ENCODE measurements around the gene SNED1.

DNA sequence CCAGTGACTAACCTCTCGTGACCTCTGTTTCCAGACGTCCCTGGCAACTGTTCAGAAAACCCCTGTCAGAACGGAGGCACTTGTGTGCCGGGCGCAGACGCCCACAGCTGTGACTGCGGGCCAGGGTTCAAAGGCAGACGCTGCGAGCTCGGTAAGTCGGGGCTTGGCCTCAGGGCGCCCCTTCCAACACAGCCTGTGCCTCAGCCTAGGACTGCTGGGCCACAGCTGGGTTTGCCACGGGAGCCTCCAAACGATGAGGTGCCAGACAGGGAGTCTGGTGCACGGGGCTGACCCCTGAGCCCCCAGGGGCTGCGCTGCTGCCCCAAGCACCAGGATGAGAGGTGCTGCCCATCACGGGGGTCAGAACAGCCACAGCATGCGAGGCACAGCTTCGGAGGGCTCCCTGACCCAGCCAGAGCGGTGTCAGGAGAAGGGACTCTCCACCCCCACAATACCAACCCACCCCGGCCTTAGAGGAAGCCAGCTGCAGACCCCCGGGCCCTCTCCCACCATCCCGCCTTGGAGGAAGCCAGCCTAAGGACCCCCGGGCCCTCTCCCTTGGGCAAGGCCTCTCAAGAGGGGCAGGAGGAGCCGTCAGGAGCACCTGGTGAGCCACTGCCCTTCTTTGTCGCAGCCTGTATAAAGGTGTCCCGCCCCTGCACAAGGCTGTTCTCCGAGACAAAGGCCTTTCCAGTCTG lies 83.4 kb downstream of the SNED1 start:
- TF ChIP-seq, protein P1, sequence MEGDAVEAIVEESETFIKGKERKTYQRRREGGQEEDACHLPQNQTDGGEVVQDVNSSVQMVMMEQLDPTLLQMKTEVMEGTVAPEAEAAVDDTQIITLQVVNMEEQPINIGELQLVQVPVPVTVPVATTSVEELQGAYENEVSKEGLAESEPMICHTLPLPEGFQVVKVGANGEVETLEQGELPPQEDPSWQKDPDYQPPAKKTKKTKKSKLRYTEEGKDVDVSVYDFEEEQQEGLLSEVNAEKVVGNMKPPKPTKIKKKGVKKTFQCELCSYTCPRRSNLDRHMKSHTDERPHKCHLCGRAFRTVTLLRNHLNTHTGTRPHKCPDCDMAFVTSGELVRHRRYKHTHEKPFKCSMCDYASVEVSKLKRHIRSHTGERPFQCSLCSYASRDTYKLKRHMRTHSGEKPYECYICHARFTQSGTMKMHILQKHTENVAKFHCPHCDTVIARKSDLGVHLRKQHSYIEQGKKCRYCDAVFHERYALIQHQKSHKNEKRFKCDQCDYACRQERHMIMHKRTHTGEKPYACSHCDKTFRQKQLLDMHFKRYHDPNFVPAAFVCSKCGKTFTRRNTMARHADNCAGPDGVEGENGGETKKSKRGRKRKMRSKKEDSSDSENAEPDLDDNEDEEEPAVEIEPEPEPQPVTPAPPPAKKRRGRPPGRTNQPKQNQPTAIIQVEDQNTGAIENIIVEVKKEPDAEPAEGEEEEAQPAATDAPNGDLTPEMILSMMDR (IDR thresholded peaks at IDR 0.05; ENCODE audit: poor library complexity, severe bottlenecking): no peak
- TF ChIP-seq RAD21 (conservative IDR thresholded peaks at IDR 0.05): no peak
- TF ChIP-seq EZH2 (IDR thresholded peaks at IDR 0.05; ENCODE audit: borderline replicate concordance, insufficient read depth, low read length, poor library complexity, severe bottlenecking): no peak
- no peak for TF ChIP-seq POLR2AphosphoS5 (IDR thresholded peaks at IDR 0.05)
- TF ChIP-seq TAF1 (IDR thresholded peaks at IDR 0.05; ENCODE audit: low read depth): no peak
- TF ChIP-seq, protein P2, sequence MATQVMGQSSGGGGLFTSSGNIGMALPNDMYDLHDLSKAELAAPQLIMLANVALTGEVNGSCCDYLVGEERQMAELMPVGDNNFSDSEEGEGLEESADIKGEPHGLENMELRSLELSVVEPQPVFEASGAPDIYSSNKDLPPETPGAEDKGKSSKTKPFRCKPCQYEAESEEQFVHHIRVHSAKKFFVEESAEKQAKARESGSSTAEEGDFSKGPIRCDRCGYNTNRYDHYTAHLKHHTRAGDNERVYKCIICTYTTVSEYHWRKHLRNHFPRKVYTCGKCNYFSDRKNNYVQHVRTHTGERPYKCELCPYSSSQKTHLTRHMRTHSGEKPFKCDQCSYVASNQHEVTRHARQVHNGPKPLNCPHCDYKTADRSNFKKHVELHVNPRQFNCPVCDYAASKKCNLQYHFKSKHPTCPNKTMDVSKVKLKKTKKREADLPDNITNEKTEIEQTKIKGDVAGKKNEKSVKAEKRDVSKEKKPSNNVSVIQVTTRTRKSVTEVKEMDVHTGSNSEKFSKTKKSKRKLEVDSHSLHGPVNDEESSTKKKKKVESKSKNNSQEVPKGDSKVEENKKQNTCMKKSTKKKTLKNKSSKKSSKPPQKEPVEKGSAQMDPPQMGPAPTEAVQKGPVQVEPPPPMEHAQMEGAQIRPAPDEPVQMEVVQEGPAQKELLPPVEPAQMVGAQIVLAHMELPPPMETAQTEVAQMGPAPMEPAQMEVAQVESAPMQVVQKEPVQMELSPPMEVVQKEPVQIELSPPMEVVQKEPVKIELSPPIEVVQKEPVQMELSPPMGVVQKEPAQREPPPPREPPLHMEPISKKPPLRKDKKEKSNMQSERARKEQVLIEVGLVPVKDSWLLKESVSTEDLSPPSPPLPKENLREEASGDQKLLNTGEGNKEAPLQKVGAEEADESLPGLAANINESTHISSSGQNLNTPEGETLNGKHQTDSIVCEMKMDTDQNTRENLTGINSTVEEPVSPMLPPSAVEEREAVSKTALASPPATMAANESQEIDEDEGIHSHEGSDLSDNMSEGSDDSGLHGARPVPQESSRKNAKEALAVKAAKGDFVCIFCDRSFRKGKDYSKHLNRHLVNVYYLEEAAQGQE (IDR thresholded peaks at IDR 0.05; ENCODE audit: borderline replicate concordance): no peak
- no peak for TF ChIP-seq MXI1 (conservative IDR thresholded peaks at IDR 0.05; ENCODE audit: poor library complexity, severe bottlenecking)
- no peak for TF ChIP-seq EP300 (conservative IDR thresholded peaks at IDR 0.05; ENCODE audit: poor library complexity, severe bottlenecking)

Data from neural cell (in vitro differentiated cells).